SK-N-SH treated with all-trans-retinoic acid at 6 μM for 48 hours (cell line): ENCODE data around the gene PDZD4.

Source experiments
- ATAC-seq: fragments of 200-7000 bp; cut with Tn5 transposase; 3 replicates; pipeline ENCODE4 v1.9.1; 2020; ENCODE audit warnings: mild to moderate bottlenecking, moderate library complexity
- ARNTL ChIP-seq: fragments of 450-650 bp; formaldehyde crosslinking; IDR thresholded peaks from 2 replicates; pipeline ENCODE4 v1.5.0; 2020; ENCODE audit warnings: low read depth, mild to moderate bottlenecking, moderate library complexity, borderline replicate concordance
- BACH2 ChIP-seq: fragments of 250-450 bp; sonication (Bioruptor Pico); IDR thresholded peaks from 2 replicates; pipeline ENCODE4 v1.9.0; 2021; ENCODE audit warnings: mild to moderate bottlenecking, borderline replicate concordance
- CREB5 ChIP-seq: fragments of 250-450 bp; sonication (Bioruptor Pico); IDR thresholded peaks from 2 replicates; pipeline ENCODE4 v1.5.1; 2020; ENCODE audit warnings: low read depth, mild to moderate bottlenecking, moderate library complexity
- CSRNP3 ChIP-seq: fragments of 250-450 bp; sonication (Bioruptor Pico); IDR thresholded peaks from 2 replicates; pipeline ENCODE4 v1.5.1; 2021; ENCODE audit warnings: mild to moderate bottlenecking, moderate library complexity
- ESRRG ChIP-seq: fragments of 250-450 bp; sonication (Bioruptor Pico); IDR thresholded peaks from 2 replicates; pipeline ENCODE4 v1.6.1; 2021; ENCODE audit warnings: mild to moderate bottlenecking
- GLIS3 ChIP-seq: fragments of 250-450 bp; sonication (Bioruptor Pico); IDR thresholded peaks from 2 replicates; pipeline ENCODE4 v1.5.0; 2020; ENCODE audit warnings: mild to moderate bottlenecking, moderate library complexity
- ISL1 ChIP-seq: fragments of 250-450 bp; sonication (Bioruptor Pico); IDR thresholded peaks from 2 replicates; pipeline ENCODE4 v2.1.2; 2022; ENCODE audit warnings: mild to moderate bottlenecking, moderate library complexity
- POU6F1 ChIP-seq: fragments of 250-450 bp; sonication (Bioruptor Pico); IDR thresholded peaks from 2 replicates; pipeline ENCODE4 v1.8.0; 2021; ENCODE audit warnings: low read depth, mild to moderate bottlenecking, moderate library complexity, borderline replicate concordance
- RARB ChIP-seq: fragments of 250-450 bp; sonication (Bioruptor Pico); IDR thresholded peaks from 2 replicates; pipeline ENCODE4 v1.8.0; 2021; ENCODE audit warnings: mild to moderate bottlenecking, moderate library complexity
- SNAI2 ChIP-seq: fragments of 250-450 bp; sonication (Bioruptor Pico); IDR thresholded peaks from 2 replicates; pipeline ENCODE4 v1.5.0; 2020; ENCODE audit warnings: mild to moderate bottlenecking, moderate library complexity
- TCF4 ChIP-seq: fragments of 250-450 bp; sonication (Bioruptor Pico); IDR thresholded peaks from 2 replicates; pipeline ENCODE4 v1.8.0; 2021; ENCODE audit warnings: mild to moderate bottlenecking, moderate library complexity, borderline replicate concordance
- TSHZ2 ChIP-seq: fragments of 250-450 bp; sonication (Bioruptor Pico); IDR thresholded peaks from 2 replicates; pipeline ENCODE4 v1.5.0; 2020; ENCODE audit warnings: mild to moderate bottlenecking, moderate library complexity
- ZC3H10 ChIP-seq: fragments of 250-450 bp; sonication (Bioruptor Pico); IDR thresholded peaks from 2 replicates; pipeline ENCODE4 v1.5.1; 2021; ENCODE audit warnings: mild to moderate bottlenecking, moderate library complexity
- ZFP30 ChIP-seq: fragments of 450-650 bp; formaldehyde crosslinking; IDR thresholded peaks from 2 replicates; pipeline ENCODE4 v1.5.0; 2022; ENCODE audit warnings: mild to moderate bottlenecking, moderate library complexity
- ZNF565 ChIP-seq: fragments of 450-650 bp; formaldehyde crosslinking; conservative IDR thresholded peaks from 2 replicates; pipeline ENCODE4 v1.5.0; 2020; ENCODE audit warnings: low read depth, mild to moderate bottlenecking, moderate library complexity
- ZNF70 ChIP-seq: fragments of 450-650 bp; formaldehyde crosslinking; IDR thresholded peaks from 2 replicates; pipeline ENCODE4 v1.5.0; 2020; ENCODE audit warnings: mild to moderate bottlenecking, moderate library complexity

The PDZD4 gene

GRCh38 chrX:153769158-153769864, 61.0 kb downstream of the PDZD4 start:
- TF ChIP-seq ESRRG (CRISPR knock-in tag) (no peak), ISL1 (CRISPR knock-in tag) (no peak), BACH2 (CRISPR knock-in tag) (no peak), CSRNP3 (CRISPR knock-in tag) (no peak), CREB5 (CRISPR knock-in tag) (no peak)
- no peak for ATAC-seq

- TF ChIP-seq TSHZ2 (CRISPR knock-in tag) (no peak), BACH2 (CRISPR knock-in tag) (no peak), ZC3H10 (no peak), ZNF565 (CRISPR knock-in tag) (no peak), GLIS3 (CRISPR knock-in tag) (no peak), RARB (no peak), TCF4 (CRISPR knock-in tag) (no peak), ZNF70 (no peak), POU6F1 (CRISPR knock-in tag) (no peak), ARNTL (no peak), CSRNP3 (CRISPR knock-in tag) (no peak), SNAI2 (CRISPR knock-in tag) (no peak)
- no peak for ATAC-seq
Measured at GRCh38 chrX:153768311-153769157, 61.8 kb downstream of the PDZD4 start.

GRCh38 chrX:153767674-153768055, 62.7 kb downstream of the PDZD4 start:
- TF ChIP-seq ISL1 (CRISPR knock-in tag) (no peak), ZFP30 (CRISPR knock-in tag) (no peak), SNAI2 (CRISPR knock-in tag) (no peak), TSHZ2 (CRISPR knock-in tag) (no peak)
- no peak for ATAC-seq
